Loucy (cell line): ENCODE measurements around the gene SH2D5.

Experiments used
- CTCF ChIP-seq: fragments of 200-600 bp; sonication (generic); conservative IDR thresholded peaks from 2 replicates; pipeline ENCODE4 v1.5.1; 2014; ENCODE audit warnings: mild to moderate bottlenecking, antibody characterized with exemption, low read length
- EZH2phosphoT487 ChIP-seq: fragments of 200-600 bp; IDR thresholded peaks from 2 replicates; pipeline ENCODE4 v1.6.1; 2018; ENCODE audit warnings: antibody characterized with exemption, mild to moderate bottlenecking, moderate library complexity, borderline replicate concordance

- no peak for TF ChIP-seq CTCF
- TF ChIP-seq EZH2phosphoT487 = no peak
Measured at GRCh38 chr1:20771780-20772179, 39.3 kb upstream of the SH2D5 start.
